GM18909 (cell line): ENCODE results near the gene RABL6.
"Not testable (repeated sequence)": the region's sequence is repeated elsewhere in the genome, so short reads cannot be mapped to it uniquely, and the experiment has no call there.

Source experiments
- ATAC-seq: cut with Tn5 transposase; IDR thresholded peaks from one replicate; pipeline ENCODE4 v1.9.1; 2021; ENCODE audit warnings: mild to moderate bottlenecking; ENCODE audit not compliant: unreplicated experiment, poor library complexity

Gene RABL6

GRCh38 chr9:136832581-136832980 is 24.8 kb downstream of the RABL6 start:
- no peak for ATAC-seq

- not testable (repeated sequence) for ATAC-seq
Observed at GRCh38 chr9:136833381-136834048, 25.8 kb downstream of the RABL6 start.

- ATAC-seq = no peak
Observed at GRCh38 chr9:136835162-136835931, 27.6 kb downstream of the RABL6 start.

- ATAC-seq = no peak
Observed at GRCh38 chr9:136835932-136836904, 28.5 kb downstream of the RABL6 start.

GRCh38 chr9:136837146-136837855 is 29.6 kb downstream of the RABL6 start:
- ATAC-seq = no peak

GRCh38 chr9:136837856-136838277 is 30.1 kb downstream of the RABL6 start:
- ATAC-seq = not testable (repeated sequence)

GRCh38 chr9:136838314-136839228 is 30.8 kb downstream of the RABL6 start:
- no peak for ATAC-seq

GRCh38 chr9:136839229-136840139 is 31.7 kb downstream of the RABL6 start:
- ATAC-seq = no peak

- no peak for ATAC-seq
Observed at GRCh38 chr9:136840140-136840876, 32.6 kb downstream of the RABL6 start.

GRCh38 chr9:136840877-136841645 is 33.3 kb downstream of the RABL6 start:
- ATAC-seq = no peak

GRCh38 chr9:136841646-136842379 is 34.1 kb downstream of the RABL6 start:
- not testable (repeated sequence) for ATAC-seq

- peak; percentile 74 for ATAC-seq
Observed at GRCh38 chr9:136842380-136842948, 34.7 kb downstream of the RABL6 start, which contains the start of gene AJM1. Gene AJM1 (plus strand): TSS chr9:136842478. CDS start chr9:136844415, 1,937 bp downstream.

GRCh38 chr9:136843159-136843800 is 35.5 kb downstream of the RABL6 start:
- ATAC-seq = not testable (repeated sequence)

- not testable (repeated sequence) for ATAC-seq
Observed at GRCh38 chr9:136843801-136844740, 36.3 kb downstream of the RABL6 start.
